ENCODE data around the gene STK32A.
"Not testable (repeated sequence)": the region's sequence is repeated elsewhere in the genome, so short reads cannot be mapped to it uniquely, and the experiment has no call there.

The STK32A gene

GRCh38 chr5:147349241-147349640 is 114.4 kb downstream of the STK32A start:
- Histone ChIP-seq H3K4me3 (ENCODE audit: control insufficient read depth in 1 of 7, extremely low read depth in 1 of 7, insufficient read depth in 4 of 7, low read depth in 2 of 7, low read length in 6 of 7) (no peak overlapping the region), H3K27me3 (replicated peaks in 2 of 5; ENCODE audit: control insufficient read depth in 4 of 5, insufficient read depth in 5 of 5, low read length in 4 of 5) (peaks cover 0 to 2% (median 0%) of the 10 kb centered on the region in 5 experiments), H3K9me3 (ENCODE audit: control extremely low read depth in 1 of 5, control insufficient read depth in 4 of 5, insufficient read depth in 2 of 5, low read depth in 1 of 5, low read length in 4 of 5) (no peaks in the 10 kb centered on the region), H3K27ac (ENCODE audit: insufficient read depth in 1 of 2, low read depth in 1 of 2, low read length in 2 of 2, poor library complexity in 1 of 2, severe bottlenecking in 2 of 2) (no peak overlapping the region), H3K4me1 (ENCODE audit: control extremely low read depth in 1 of 4, control insufficient read depth in 4 of 4, insufficient read depth in 4 of 4, low read length in 3 of 4) (peaks cover 0 to 3% (median 0%) of the 10 kb centered on the region in 4 experiments), H3K36me3 (ENCODE audit: control insufficient read depth in 4 of 4, insufficient read depth in 4 of 4, low read length in 3 of 4) (no peaks in the 10 kb centered on the region)
- no peak for DNase-seq
- CTCF ChIA-PET = no interaction called here
- POLR2A ChIA-PET = no interaction called here
- 100% methylated on average over 2 of the region's 2 CpGs for WGBS (ENCODE audit: insufficient coverage)

- Histone ChIP-seq H3K27me3 (replicated peaks in 2 of 5; ENCODE audit: control insufficient read depth in 4 of 5, insufficient read depth in 5 of 5, low read length in 4 of 5) (peaks cover 0 to 5% (median 0%) of the 10 kb centered on the region in 5 experiments), H3K9me3 (ENCODE audit: control extremely low read depth in 1 of 5, control insufficient read depth in 4 of 5, insufficient read depth in 2 of 5, low read depth in 1 of 5, low read length in 4 of 5) (no peaks in the 10 kb centered on the region), H3K4me1 (ENCODE audit: control extremely low read depth in 1 of 4, control insufficient read depth in 4 of 4, insufficient read depth in 4 of 4, low read length in 3 of 4) (no peaks in the 10 kb centered on the region), H3K4me3 (ENCODE audit: control insufficient read depth in 1 of 7, extremely low read depth in 1 of 7, insufficient read depth in 4 of 7, low read depth in 2 of 7, low read length in 6 of 7) (no peak overlapping the region), H3K36me3 (ENCODE audit: control insufficient read depth in 4 of 4, insufficient read depth in 4 of 4, low read length in 3 of 4) (no peaks in the 10 kb centered on the region), H3K27ac (ENCODE audit: insufficient read depth in 1 of 2, low read depth in 1 of 2, low read length in 2 of 2, poor library complexity in 1 of 2, severe bottlenecking in 2 of 2) (no peak overlapping the region)
- ChIA-PET CTCF (interaction anchor here (1.7 kb wide), 1 partner anchor 11 kb away, joined by 8 read pairs; no protein-coding TSS in a partner anchor), POLR2A (no interaction called here)
- no CpG with 5 or more reads among the region's 1 CpG for WGBS (ENCODE audit: insufficient coverage)
- DNase-seq = no peak
These were observed 124.3 kb downstream of the STK32A start for GRCh38 chr5:147359101-147359500.

- DNase-seq = no peak
- H3K4me1 ChIP-seq (ENCODE audit: control extremely low read depth in 1 of 4, control insufficient read depth in 4 of 4, insufficient read depth in 4 of 4, low read length in 3 of 4) = no peaks in the 10 kb centered on the region
- H3K9me3 ChIP-seq (ENCODE audit: control extremely low read depth in 1 of 5, control insufficient read depth in 4 of 5, insufficient read depth in 2 of 5, low read depth in 1 of 5, low read length in 4 of 5) = no peaks in the 10 kb centered on the region
- WGBS (ENCODE audit: insufficient coverage) = no CpG with 5 or more reads among the region's 2 CpGs
- H3K27ac ChIP-seq (ENCODE audit: insufficient read depth in 1 of 2, low read depth in 1 of 2, low read length in 2 of 2, poor library complexity in 1 of 2, severe bottlenecking in 2 of 2) = no peak overlapping the region
- H3K36me3 ChIP-seq (ENCODE audit: control insufficient read depth in 4 of 4, insufficient read depth in 4 of 4, low read length in 3 of 4) = no peaks in the 10 kb centered on the region
- H3K4me3 ChIP-seq (ENCODE audit: control insufficient read depth in 1 of 7, extremely low read depth in 1 of 7, insufficient read depth in 4 of 7, low read depth in 2 of 7, low read length in 6 of 7) = no peak overlapping the region
- CTCF ChIA-PET = interaction anchor here (1.7 kb wide), 1 partner anchor 10 kb away, joined by 8 read pairs; no protein-coding TSS in a partner anchor
- POLR2A ChIA-PET = no interaction called here
- peaks cover 0 to 7% (median 0%) of the 10 kb centered on the region in 5 experiments for H3K27me3 ChIP-seq (replicated peaks in 2 of 5; ENCODE audit: control insufficient read depth in 4 of 5, insufficient read depth in 5 of 5, low read length in 4 of 5)
These were observed 124.8 kb downstream of the STK32A start for GRCh38 chr5:147359581-147359980.

GRCh38 chr5:147360816-147361215 is 126.0 kb downstream of the STK32A start:
- Histone ChIP-seq H3K27ac (ENCODE audit: insufficient read depth in 1 of 2, low read depth in 1 of 2, low read length in 2 of 2, poor library complexity in 1 of 2, severe bottlenecking in 2 of 2) (no peak overlapping the region), H3K4me3 (ENCODE audit: control insufficient read depth in 1 of 7, extremely low read depth in 1 of 7, insufficient read depth in 4 of 7, low read depth in 2 of 7, low read length in 6 of 7) (no peak overlapping the region)
- POLR2A ChIA-PET = no interaction called here

GRCh38 chr5:147361441-147362175 is 126.8 kb downstream of the STK32A start:
- Histone ChIP-seq H3K36me3 (ENCODE audit: control insufficient read depth in 4 of 4, insufficient read depth in 4 of 4, low read length in 3 of 4) (no peaks in the 10 kb centered on the region), H3K4me3 (ENCODE audit: control insufficient read depth in 1 of 7, extremely low read depth in 1 of 7, insufficient read depth in 4 of 7, low read depth in 2 of 7, low read length in 6 of 7) (no peak overlapping the region), H3K27ac (ENCODE audit: insufficient read depth in 1 of 2, low read depth in 1 of 2, low read length in 2 of 2, poor library complexity in 1 of 2, severe bottlenecking in 2 of 2) (no peak overlapping the region), H3K9me3 (ENCODE audit: control extremely low read depth in 1 of 5, control insufficient read depth in 4 of 5, insufficient read depth in 2 of 5, low read depth in 1 of 5, low read length in 4 of 5) (no peaks in the 10 kb centered on the region), H3K4me1 (ENCODE audit: control extremely low read depth in 1 of 4, control insufficient read depth in 4 of 4, insufficient read depth in 4 of 4, low read length in 3 of 4) (no peaks in the 10 kb centered on the region), H3K27me3 (replicated peaks in 2 of 5; ENCODE audit: control insufficient read depth in 4 of 5, insufficient read depth in 5 of 5, low read length in 4 of 5) (peaks cover 0 to 7% (median 0%) of the 10 kb centered on the region in 5 experiments)
- WGBS (ENCODE audit: insufficient coverage) = 100% methylated on average over 3 of the region's 4 CpGs
- CTCF ChIA-PET = no interaction called here
- DNase-seq = no peak
- POLR2A ChIA-PET = no interaction called here

More at GRCh38 chr5:147360816-147361215, 126.0 kb downstream of the STK32A start:
- no peak for DNase-seq
- Histone ChIP-seq H3K36me3 (ENCODE audit: control insufficient read depth in 4 of 4, insufficient read depth in 4 of 4, low read length in 3 of 4) (no peaks in the 10 kb centered on the region), H3K9me3 (ENCODE audit: control extremely low read depth in 1 of 5, control insufficient read depth in 4 of 5, insufficient read depth in 2 of 5, low read depth in 1 of 5, low read length in 4 of 5) (no peaks in the 10 kb centered on the region), H3K4me1 (ENCODE audit: control extremely low read depth in 1 of 4, control insufficient read depth in 4 of 4, insufficient read depth in 4 of 4, low read length in 3 of 4) (no peaks in the 10 kb centered on the region), H3K27me3 (replicated peaks in 2 of 5; ENCODE audit: control insufficient read depth in 4 of 5, insufficient read depth in 5 of 5, low read length in 4 of 5) (peaks cover 0 to 7% (median 0%) of the 10 kb centered on the region in 5 experiments)
- WGBS (ENCODE audit: insufficient coverage) = 94% methylated on average over 2 of the region's 2 CpGs
- CTCF ChIA-PET = no interaction called here

- CTCF ChIA-PET = interaction anchor here (1.1 kb wide), 1 partner anchor 142 kb away, joined by 3 read pairs; no protein-coding TSS in a partner anchor
- WGBS (ENCODE audit: insufficient coverage) = 100% methylated on average over 5 of the region's 6 CpGs
- H3K27me3 ChIP-seq (replicated peaks in 2 of 5; ENCODE audit: control insufficient read depth in 4 of 5, insufficient read depth in 5 of 5, low read length in 4 of 5); H3K4me1 ChIP-seq (ENCODE audit: control extremely low read depth in 1 of 4, control insufficient read depth in 4 of 4, insufficient read depth in 4 of 4, low read length in 3 of 4); H3K4me3 ChIP-seq (ENCODE audit: control insufficient read depth in 1 of 7, extremely low read depth in 1 of 7, insufficient read depth in 4 of 7, low read depth in 2 of 7, low read length in 6 of 7); POLR2A ChIA-PET; H3K36me3 ChIP-seq (ENCODE audit: control insufficient read depth in 4 of 4, insufficient read depth in 4 of 4, low read length in 3 of 4); DNase-seq; H3K9me3 ChIP-seq (ENCODE audit: control extremely low read depth in 1 of 5, control insufficient read depth in 4 of 5, insufficient read depth in 2 of 5, low read depth in 1 of 5, low read length in 4 of 5); H3K27ac ChIP-seq (ENCODE audit: insufficient read depth in 1 of 2, low read depth in 1 of 2, low read length in 2 of 2, poor library complexity in 1 of 2, severe bottlenecking in 2 of 2): not testable (repeated sequence)
These were observed 132.6 kb downstream of the STK32A start for GRCh38 chr5:147367381-147367780.

- H3K4me1 ChIP-seq (ENCODE audit: control extremely low read depth in 1 of 4, control insufficient read depth in 4 of 4, insufficient read depth in 4 of 4, low read length in 3 of 4) = peaks cover 0 to 5% (median 0%) of the 10 kb centered on the region in 4 experiments
- WGBS (ENCODE audit: insufficient coverage) = no CpG with 5 or more reads among the region's 2 CpGs
- CTCF ChIA-PET = interaction anchor here (0.8 to 2.4 kb wide), 16 partner anchors 11 to 271 kb away, joined by 3 to 18 read pairs (median 4); no protein-coding TSS in a partner anchor
These were observed 135.0 kb downstream of the STK32A start for GRCh38 chr5:147369742-147370374.

More at GRCh38 chr5:147369742-147370374, 135.0 kb downstream of the STK32A start:
- no peaks in the 10 kb centered on the region for H3K36me3 ChIP-seq (ENCODE audit: control insufficient read depth in 4 of 4, insufficient read depth in 4 of 4, low read length in 3 of 4)
- POLR2A ChIA-PET = no interaction called here
- H3K27me3 ChIP-seq (replicated peaks in 2 of 5; ENCODE audit: control insufficient read depth in 4 of 5, insufficient read depth in 5 of 5, low read length in 4 of 5) = no peaks in the 10 kb centered on the region
- no peaks in the 10 kb centered on the region for H3K9me3 ChIP-seq (ENCODE audit: control extremely low read depth in 1 of 5, control insufficient read depth in 4 of 5, insufficient read depth in 2 of 5, low read depth in 1 of 5, low read length in 4 of 5)
- no peak overlapping the region for H3K4me3 ChIP-seq (ENCODE audit: control insufficient read depth in 1 of 7, extremely low read depth in 1 of 7, insufficient read depth in 4 of 7, low read depth in 2 of 7, low read length in 6 of 7)
- peak in 2 of 3 donors; percentile 12 to 18 for DNase-seq
- no peak overlapping the region for H3K27ac ChIP-seq (ENCODE audit: insufficient read depth in 1 of 2, low read depth in 1 of 2, low read length in 2 of 2, poor library complexity in 1 of 2, severe bottlenecking in 2 of 2)
